NCI-H82 treated with DMSO at 0.1 percent for 48 hours (cell line): ENCODE data around the gene ITGA3.

Source experiments
- DNase-seq: peaks from one replicate; lab custom pipeline; 2025; ENCODE audit not compliant: unreplicated experiment; lab: John Stamatoyannopoulos, UW

Gene ITGA3

GRCh38 chr17:50127697-50128361, 71.9 kb downstream of the ITGA3 start:
- no peak for DNase-seq

- DNase-seq, result peak; percentile 35
Observed at GRCh38 chr17:50128441-50129352, 72.8 kb downstream of the ITGA3 start.

GRCh38 chr17:50129353-50129727, 73.4 kb downstream of the ITGA3 start:
- no peak for DNase-seq

- DNase-seq, result no peak
Observed at GRCh38 chr17:50129728-50130558, 74.0 kb downstream of the ITGA3 start, which contains the start of gene SAMD14. Gene SAMD14 (minus strand): TSS chr17:50130160. CDS start chr17:50124959, 5,201 bp downstream.

- DNase-seq, result no peak
Observed at GRCh38 chr17:50130559-50131305, 74.8 kb downstream of the ITGA3 start.

- no peak for DNase-seq
Observed at GRCh38 chr17:50132104-50132794, 76.3 kb downstream of the ITGA3 start.

GRCh38 chr17:50133028-50133768, 77.3 kb downstream of the ITGA3 start:
- no peak for DNase-seq

GRCh38 chr17:50133769-50134099, 77.8 kb downstream of the ITGA3 start:
- no peak for DNase-seq

GRCh38 chr17:50134206-50135110, 78.5 kb downstream of the ITGA3 start:
- DNase-seq, result no peak

- no peak for DNase-seq
Observed at GRCh38 chr17:50135316-50136095, 79.6 kb downstream of the ITGA3 start.

- DNase-seq, result no peak
Observed at GRCh38 chr17:50136096-50136687, 80.3 kb downstream of the ITGA3 start.

- no peak for DNase-seq
Observed at GRCh38 chr17:50137042-50137441, 81.1 kb downstream of the ITGA3 start.

- DNase-seq, result no peak
Observed at GRCh38 chr17:50139185-50139783, 83.4 kb downstream of the ITGA3 start.
